OCI-LY7 (cell line): ENCODE measurements around the gene EIF4EBP2. TPM values are rescaled to one million over a fixed set of nuclear protein-coding genes. Genes with fewer than 3 reads are reported as not detected.

ENCODE experiments used
- Bru-seq: library from RNA; stranded (reverse); fragments of 400-500 nt; gene quantifications from one replicate; lab custom pipeline; 2021; lab: Mats Ljungman, UMichigan
- BruChase-seq, 2 experiments: library from RNA; stranded (reverse); fragments of 400-500 nt; gene quantifications; one replicate each; lab custom pipeline; 2021; lab: Mats Ljungman, UMichigan
- BruUV-seq: library from RNA; stranded (reverse); fragments of 400-500 nt; replicated peaks from 2 replicates; lab custom pipeline; 2021; lab: Mats Ljungman, UMichigan
- CTCF ChIA-PET: fragments of 300-600 bp; sonication (Branson Sonifier 250); formaldehyde crosslinking; loops from one replicate; lab custom pipeline; 2022; ENCODE audit warnings: antibody characterized with exemption; ENCODE audit not compliant: unreplicated experiment; lab: Charles Lee
- POLR2A ChIA-PET: fragments of 300-600 bp; sonication (Branson Sonifier 250); formaldehyde crosslinking; loops from one replicate; lab custom pipeline; 2022; ENCODE audit warnings: antibody characterized with exemption; lab: Charles Lee
- DNase-seq: peaks from one replicate; pipeline ENCODE4 v3.0.0-alpha.2; 2015; ENCODE audit warnings: low spot score
- H2AFZ ChIP-seq: fragments of 200-600 bp; sonication (generic), shearing (Covaris generic); 2 replicates; pipeline ENCODE4 v1.6.1; 2014; ENCODE audit warnings: mild to moderate bottlenecking, antibody characterized with exemption, low read length, moderate library complexity
- H3K27ac ChIP-seq: fragments of 200-600 bp; sonication (generic); 2 replicates; pipeline ENCODE4 v1.5.1; 2014; ENCODE audit warnings: mixed run types, low read depth, mild to moderate bottlenecking, moderate library complexity, low read length, inconsistent platforms; ENCODE audit not compliant: poor library complexity, severe bottlenecking
- H3K36me3 ChIP-seq: fragments of 200-600 bp; sonication (generic); 2 replicates; pipeline ENCODE4 v1.6.1; 2014; ENCODE audit warnings: mild to moderate bottlenecking, antibody characterized with exemption, low read length, moderate library complexity, mixed read lengths; ENCODE audit not compliant: insufficient read depth
- H3K4me1 ChIP-seq: fragments of 200-600 bp; sonication (generic); 2 replicates; pipeline ENCODE4 v1.5.1; 2014; ENCODE audit warnings: mild to moderate bottlenecking, low read length; ENCODE audit not compliant: insufficient read depth, poor library complexity, severe bottlenecking
- H3K4me2 ChIP-seq: fragments of 200-600 bp; sonication (generic); 2 replicates; pipeline ENCODE4 v1.6.1; 2014; ENCODE audit warnings: mild to moderate bottlenecking, low read length
- H3K4me3 ChIP-seq: fragments of 200-600 bp; sonication (generic); 2 replicates; pipeline ENCODE4 v1.5.1; 2014; ENCODE audit warnings: mild to moderate bottlenecking, low read depth, low read length; ENCODE audit not compliant: poor library complexity, severe bottlenecking
- H3K79me2 ChIP-seq: fragments of 200-600 bp; sonication (generic); 2 replicates; pipeline ENCODE4 v1.6.1; 2016; ENCODE audit warnings: low read depth, mild to moderate bottlenecking, low read length, moderate library complexity, mixed read lengths; ENCODE audit not compliant: insufficient read depth
- H3K9me2 ChIP-seq: fragments of 200-600 bp; sonication (generic); 2 replicates; pipeline ENCODE4 v1.6.1; 2016; ENCODE audit warnings: mild to moderate bottlenecking, low read length, mixed read lengths; ENCODE audit not compliant: insufficient read depth
- H3K9me3 ChIP-seq: fragments of 200-600 bp; sonication (generic); 2 replicates; pipeline ENCODE4 v1.6.1; 2014; ENCODE audit warnings: mild to moderate bottlenecking, mixed run types, low read length, mixed read lengths
- H4K20me1 ChIP-seq: fragments of 200-600 bp; sonication (generic); 2 replicates; pipeline ENCODE4 v1.6.1; 2014; ENCODE audit warnings: mild to moderate bottlenecking, antibody characterized with exemption, low read length, moderate library complexity, mixed read lengths; ENCODE audit not compliant: insufficient read depth
- CTCF ChIP-seq: fragments of 200-600 bp; sonication (generic); conservative IDR thresholded peaks from 2 replicates; pipeline ENCODE4 v1.5.1; 2014; ENCODE audit warnings: mild to moderate bottlenecking, antibody characterized with exemption, low read length, moderate library complexity, mixed read lengths
- EZH2phosphoT487 ChIP-seq: fragments of 200-600 bp; sonication (generic); IDR thresholded peaks from 2 replicates; pipeline ENCODE4 v1.6.1; 2018; ENCODE audit warnings: low read depth, borderline replicate concordance, mild to moderate bottlenecking, mixed run types, antibody characterized with exemption, low read length, moderate library complexity, mixed read lengths
- intact Hi-C: fragments of 100-400 bp; cut with micrococcal nuclease; formaldehyde crosslinking; loops from one replicate; pipeline ENCODE4 v1.10.0; 2022; ENCODE audit not compliant: unreplicated experiment
- long read RNA-seq: library from polyadenylated mRNA; stranded (forward); transcript quantifications from one replicate; pipeline ENCODE4 v2.0.0, GENCODE V29; 2022
- total RNA-seq, 2 experiments: library from RNA; depleted of rRNA in 1 of 2; stranded (reverse); fragments of >200 nt in 1 of 2; shearing (Covaris generic) in 1 of 2; gene quantifications; 2 replicates each; pipeline ENCODE4 v1.2.3, GENCODE V29; 2014 to 2022

The EIF4EBP2 gene
- 20.3 and 24.5 TPM in 2 replicates for total RNA-seq (2014; rRNA removed; shearing (Covaris generic))
- 59.8 and 64.4 TPM in 2 replicates for total RNA-seq (2022)
- Bru-seq, nascent RNA: percentile 86 among the genes with signal in this experiment
- BruChase-seq, experiment 1, labeled RNA remaining after a 6-hour chase: percentile 99 among the genes with signal in this experiment
- percentile 96 among the genes with signal in this experiment for BruChase-seq, experiment 2, labeled RNA remaining after a 2-hour chase
- long read RNA-seq, full-length matches to known transcripts: 442 of 569 reads
- long read RNA-seq, partial matches to known transcripts: 87 of 569 reads
- long read RNA-seq, other reads (novel, unspliced or antisense): 40 of 569 reads

GRCh38 chr10:70404036-70404786 is at the start of gene EIF4EBP2:
Gene EIF4EBP2, plus strand, starts transcription at chr10:70404145. Its CDS starts 257 bp downstream, at chr10:70404402.
- BruUV-seq: no TSS peak
- Histone ChIP-seq H3K36me3 (peaks cover 19% of the 10 kb centered on the region), H3K4me2 (peak within 1 kb of the TSS; percentile 98), H3K4me3 (peak within 1 kb of the TSS; percentile 92), H2AFZ (peak within 1 kb of the TSS; percentile 99), H3K4me1 (peaks cover 20% of the 10 kb centered on the region), H4K20me1 (peaks cover 18% of the 10 kb centered on the region), H3K9me2 (no peaks in the 10 kb centered on the region), H3K27ac (peak within 1 kb of the TSS; percentile 38), H3K9me3 (no peaks in the 10 kb centered on the region), H3K79me2 (peaks cover 38% of the 10 kb centered on the region)
- TF ChIP-seq EZH2phosphoT487 (no peak), CTCF (no peak)
- ChIA-PET CTCF (no interaction called here), POLR2A (interaction anchor here (0.8 to 1.7 kb wide), 9 partner anchors 8 to 483 kb away, joined by 3 to 13 read pairs (median 5); partner anchors contain the start of genes LRRC20 and TYSND1)
- intact Hi-C loops: no loop called here
- peak; percentile 94 for DNase-seq

GRCh38 chr10:70354556-70354955 is 49.4 kb upstream of the EIF4EBP2 start:
- Histone ChIP-seq H3K79me2 (no peaks in the 10 kb centered on the region), H3K36me3 (no peaks in the 10 kb centered on the region), H3K9me3 (no peaks in the 10 kb centered on the region), H3K9me2 (no peaks in the 10 kb centered on the region), H3K27ac (peak overlapping the region; percentile 32), H3K4me2 (peak overlapping the region; percentile 74), H3K4me3 (peak overlapping the region; percentile 50), H4K20me1 (no peaks in the 10 kb centered on the region), H2AFZ (peak overlapping the region; percentile 72), H3K4me1 (peaks cover 45% of the 10 kb centered on the region)
- CTCF ChIA-PET: interaction anchor here (0.9 to 1.4 kb wide), 3 partner anchors 9 to 133 kb away, joined by 3 to 9 read pairs (median 3); no protein-coding TSS in a partner anchor
- TF ChIP-seq CTCF (no peak), EZH2phosphoT487 (no peak)
- DNase-seq: no peak
- BruUV-seq: no TSS peak
- POLR2A ChIA-PET: interaction anchor here (0.6 to 2.6 kb wide), 8 partner anchors 9 to 208 kb away, joined by 3 to 9 read pairs (median 5); partner anchors contain the start of genes PPA1 and TYSND1
- intact Hi-C loops: no loop called here
